IgD-negative memory B cell (primary cell): ENCODE measurements around the gene COMMD8. TPM values are rescaled to one million over a fixed set of nuclear protein-coding genes. Genes with fewer than 3 reads are reported as not detected.

ENCODE experiments used
- H3K27ac Mint-ChIP-seq, 3 donors: one replicate each; pipeline ENCODE4 v1.8.0; 2020 to 2022; ENCODE audit warnings: mild to moderate bottlenecking in 3 of 3, mixed read lengths in 3 of 3, moderate library complexity in 1 of 3
- H3K27me3 Mint-ChIP-seq: one replicate; pipeline ENCODE4 v1.8.0; 2021; ENCODE audit warnings: mixed read lengths
- H3K36me3 Mint-ChIP-seq: one replicate; pipeline ENCODE4 v1.8.0; 2020; ENCODE audit warnings: mild to moderate bottlenecking, mixed read lengths
- H3K4me1 Mint-ChIP-seq, 3 donors: one replicate each; pipeline ENCODE4 v1.8.0; 2020 to 2022; ENCODE audit warnings: mixed read lengths in 3 of 3, mild to moderate bottlenecking in 1 of 3
- H3K4me3 Mint-ChIP-seq, 4 donors: one replicate each; pipeline ENCODE4 v1.8.0; 2020 to 2022; ENCODE audit warnings: mild to moderate bottlenecking in 4 of 4, mixed read lengths in 4 of 4, moderate library complexity in 3 of 4
- H3K9me3 Mint-ChIP-seq, 3 donors: one replicate each; pipeline ENCODE4 v1.8.0; 2020 to 2021; ENCODE audit warnings: mixed read lengths in 3 of 3, mild to moderate bottlenecking in 1 of 3
- polyA plus RNA-seq: library from polyadenylated mRNA; unstranded; fragments of 300-500 nt; fragmentation: Illumina TruSeq; gene quantifications from one replicate; pipeline ENCODE4 v1.2.3, GENCODE V29; 2021

Gene COMMD8
- polyA plus RNA-seq, 1 donor from 2014 or later, result 44.6 TPM

DNA sequence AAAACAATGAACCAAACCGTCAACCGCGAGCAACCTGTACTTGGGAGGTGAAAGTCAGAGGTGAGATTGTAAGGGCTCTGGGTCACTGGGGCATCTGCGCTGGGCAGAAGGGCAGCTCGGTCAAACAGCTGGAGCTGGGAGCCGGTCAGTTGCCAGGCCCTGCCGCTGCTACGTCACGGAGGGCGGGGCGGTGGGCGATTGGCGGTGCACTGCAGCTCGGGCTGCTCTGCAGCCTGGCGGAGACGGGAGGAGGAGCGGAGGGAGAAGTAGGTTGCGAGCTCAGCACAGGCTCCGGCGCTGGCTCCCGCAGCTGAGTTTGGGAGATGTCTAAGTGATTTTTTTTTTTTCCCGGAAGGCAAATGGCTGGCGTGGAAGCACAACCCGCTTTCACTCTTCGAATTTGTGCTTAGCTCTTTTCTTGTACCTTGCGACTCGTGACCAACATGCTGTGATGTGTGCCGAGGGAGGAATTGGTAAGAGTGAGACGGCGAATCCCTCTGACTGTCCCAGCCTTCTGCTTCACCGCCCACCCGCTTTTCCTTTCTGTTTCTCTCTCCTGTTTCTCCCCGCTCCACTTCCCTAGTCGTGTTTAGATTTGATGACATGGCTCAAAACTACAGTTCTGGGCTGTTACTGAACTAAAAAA lies 21.7 kb upstream of the COMMD8 start, which contains the start of gene ATP10D:
ATP10D (plus strand) TSS at position 229 of the 646 bp plus-strand sequence. CDS start 27,266 bp downstream, outside the sequence.
- Mint-ChIP-seq H3K27me3 (no peaks in the 10 kb centered on the region), H3K4me3 (peak within 1 kb of the TSS; percentile 91 to 100 (median 97)), H3K36me3 (peaks cover 3% of the 10 kb centered on the region), H3K4me1 (peaks cover 35 to 46% (median 37%) of the 10 kb centered on the region in 3 donors), H3K9me3 (no peaks in the 10 kb centered on the region), H3K27ac (peak within 1 kb of the TSS; percentile 87 to 95 (median 95))

DNA sequence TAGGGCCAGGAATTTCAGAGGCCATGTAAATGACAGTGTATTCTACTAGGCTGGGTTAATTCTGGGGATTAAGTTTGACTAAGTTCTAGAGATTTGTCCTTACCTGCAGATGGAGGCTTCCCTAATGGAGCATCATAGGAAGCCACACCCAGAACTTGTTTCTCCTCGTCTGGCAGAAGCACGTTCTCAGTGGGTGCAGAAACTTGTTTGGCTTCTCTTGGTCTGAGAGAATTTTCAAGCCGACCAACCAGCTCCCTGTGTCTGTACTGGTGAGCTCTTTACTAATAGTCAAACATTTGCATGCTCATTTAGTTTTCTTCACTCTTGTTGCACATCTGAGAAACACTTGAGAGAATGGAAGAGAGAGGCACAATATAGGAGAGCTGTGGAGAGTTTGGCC lies 20.7 kb upstream of the COMMD8 start:
- Mint-ChIP-seq H3K4me3 (peak overlapping the region; percentile 91 to 100 (median 97)), H3K27me3 (no peaks in the 10 kb centered on the region), H3K36me3 (peaks cover 5% of the 10 kb centered on the region), H3K9me3 (no peaks in the 10 kb centered on the region), H3K27ac (peak overlapping the region; percentile 87 to 95 (median 95)), H3K4me1 (peaks cover 32 to 39% (median 33%) of the 10 kb centered on the region in 3 donors)

DNA sequence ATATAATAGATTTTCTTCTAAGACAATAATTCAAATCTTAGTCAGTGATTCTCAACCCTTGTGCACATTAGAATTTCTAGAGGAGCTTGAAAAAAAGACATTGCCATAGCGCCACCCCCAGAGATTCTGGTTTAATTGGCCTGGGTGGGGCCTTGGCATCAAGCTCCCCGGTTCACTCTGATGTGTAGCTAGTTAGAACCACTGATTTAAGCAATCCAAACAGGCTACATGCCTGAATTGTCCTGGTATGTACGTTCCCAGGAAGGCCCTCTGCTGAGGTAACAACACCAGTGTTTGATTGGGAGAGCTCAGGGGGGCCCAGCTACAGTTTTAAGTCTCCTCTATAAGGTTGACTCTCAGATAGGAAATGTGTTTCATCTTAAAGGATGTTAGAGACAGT lies 20.2 kb upstream of the COMMD8 start:
- no peaks in the 10 kb centered on the region for H3K9me3 Mint-ChIP-seq
- peaks cover 29 to 35% (median 29%) of the 10 kb centered on the region in 3 donors for H3K4me1 Mint-ChIP-seq

DNA sequence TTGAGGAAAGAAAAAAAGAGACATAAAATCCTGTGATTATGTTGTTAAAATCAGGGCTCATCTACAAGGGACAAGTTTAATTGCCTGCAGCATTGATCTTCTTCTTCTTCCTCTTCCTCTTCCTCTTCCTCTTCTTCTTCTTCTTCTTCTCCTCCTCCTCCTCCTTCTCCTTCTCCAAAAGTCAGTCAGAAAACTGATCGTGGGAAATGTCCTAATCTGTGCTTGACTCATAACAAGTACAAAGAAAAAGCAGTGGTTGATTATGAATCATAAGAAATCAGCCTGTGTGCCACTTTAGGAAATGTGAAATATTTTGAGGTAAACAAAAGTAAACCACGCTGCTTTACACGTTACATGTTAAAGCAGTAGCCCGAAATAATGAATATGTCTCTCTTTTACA lies 18.8 kb upstream of the COMMD8 start:
- peaks cover 29 to 34% (median 29%) of the 10 kb centered on the region in 3 donors for H3K4me1 Mint-ChIP-seq

More for the DNA sequence above, 20.2 kb upstream of the COMMD8 start:
- H3K27me3 Mint-ChIP-seq, result no peaks in the 10 kb centered on the region
- H3K36me3 Mint-ChIP-seq, result peaks cover 5% of the 10 kb centered on the region
- H3K4me3 Mint-ChIP-seq, result peak overlapping the region; percentile 91 to 100 (median 97)
- peak overlapping the region; percentile 87 to 95 (median 95) for H3K27ac Mint-ChIP-seq

DNA sequence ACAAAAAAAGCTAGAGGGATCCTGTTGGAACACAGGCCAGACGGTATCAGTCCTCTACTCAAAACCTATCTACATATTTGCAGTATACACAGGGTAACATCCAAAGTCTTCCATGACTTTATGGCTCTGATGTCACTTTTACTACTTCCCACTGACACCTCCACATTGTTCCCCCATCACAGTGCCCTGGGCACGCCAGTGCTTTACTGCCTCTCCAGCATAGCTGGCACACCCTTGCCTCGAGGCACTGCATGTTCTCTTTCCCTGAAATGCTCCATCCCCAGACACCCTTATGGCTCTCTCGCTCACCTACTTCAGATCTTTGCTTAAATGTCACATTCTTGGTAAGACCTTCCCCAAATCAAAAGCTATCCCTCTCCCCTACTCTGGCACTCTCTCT lies 15.3 kb upstream of the COMMD8 start:
- Mint-ChIP-seq H3K4me1 (peaks cover 8 to 14% (median 10%) of the 10 kb centered on the region in 3 donors), H3K4me3 (no peak overlapping the region), H3K27me3 (no peaks in the 10 kb centered on the region), H3K9me3 (no peaks in the 10 kb centered on the region), H3K27ac (no peak overlapping the region), H3K36me3 (peaks cover 5% of the 10 kb centered on the region)

More for the DNA sequence above, 18.8 kb upstream of the COMMD8 start:
- Mint-ChIP-seq H3K27me3 (no peaks in the 10 kb centered on the region), H3K36me3 (peaks cover 5% of the 10 kb centered on the region), H3K27ac (peak overlapping the region in 2 of 3 donors; percentile 6 to 48), H3K9me3 (no peaks in the 10 kb centered on the region), H3K4me3 (peak overlapping the region in 3 of 4 donors; percentile 7 to 34 (median 32))

DNA sequence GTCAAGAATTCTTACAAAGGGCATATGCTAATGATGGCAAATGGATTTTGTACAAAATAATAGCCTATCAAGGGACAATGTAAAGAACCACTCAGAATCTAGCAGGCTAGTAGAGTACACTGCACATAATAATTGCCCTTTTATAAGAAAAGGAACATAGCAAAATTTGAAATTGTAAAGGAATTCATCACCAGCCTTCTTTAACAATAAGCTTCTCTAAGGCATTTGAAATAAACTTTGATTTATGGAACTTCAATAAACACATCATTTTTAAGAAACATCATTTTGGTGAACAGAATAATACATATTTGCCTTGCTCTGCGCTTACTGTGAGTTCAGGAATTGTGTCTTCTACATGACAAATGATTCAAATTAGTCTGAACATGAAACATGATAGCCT lies 11.9 kb upstream of the COMMD8 start:
- no peaks in the 10 kb centered on the region for H3K9me3 Mint-ChIP-seq
- no peak overlapping the region for H3K27ac Mint-ChIP-seq
- H3K36me3 Mint-ChIP-seq, result peaks cover 3% of the 10 kb centered on the region
- H3K27me3 Mint-ChIP-seq, result no peaks in the 10 kb centered on the region
- H3K4me3 Mint-ChIP-seq, result no peak overlapping the region
- H3K4me1 Mint-ChIP-seq, result no peaks in the 10 kb centered on the region

DNA sequence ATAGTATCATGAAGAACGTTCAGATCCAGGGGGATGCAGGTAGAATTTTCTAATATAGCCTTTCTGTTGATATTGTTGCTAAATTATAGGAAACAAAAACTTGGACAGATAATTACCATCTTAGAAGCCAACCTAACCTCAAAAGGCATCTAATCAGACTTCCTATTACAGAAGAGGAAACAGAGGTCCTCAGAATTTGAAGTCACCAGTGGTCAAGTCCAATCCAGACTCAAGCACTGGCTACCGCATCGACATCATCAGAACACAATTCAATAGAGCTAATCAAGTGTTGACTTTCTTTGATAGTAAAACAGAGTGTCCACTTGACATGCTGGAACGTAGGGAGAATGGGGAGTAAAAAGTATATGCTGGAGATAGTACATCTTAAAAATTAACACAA lies 11.3 kb upstream of the COMMD8 start:
- no peaks in the 10 kb centered on the region for H3K9me3 Mint-ChIP-seq
- no peaks in the 10 kb centered on the region for H3K36me3 Mint-ChIP-seq
- no peaks in the 10 kb centered on the region for H3K27me3 Mint-ChIP-seq
- no peaks in the 10 kb centered on the region for H3K4me1 Mint-ChIP-seq
- no peak overlapping the region for H3K27ac Mint-ChIP-seq
- no peak overlapping the region for H3K4me3 Mint-ChIP-seq

DNA sequence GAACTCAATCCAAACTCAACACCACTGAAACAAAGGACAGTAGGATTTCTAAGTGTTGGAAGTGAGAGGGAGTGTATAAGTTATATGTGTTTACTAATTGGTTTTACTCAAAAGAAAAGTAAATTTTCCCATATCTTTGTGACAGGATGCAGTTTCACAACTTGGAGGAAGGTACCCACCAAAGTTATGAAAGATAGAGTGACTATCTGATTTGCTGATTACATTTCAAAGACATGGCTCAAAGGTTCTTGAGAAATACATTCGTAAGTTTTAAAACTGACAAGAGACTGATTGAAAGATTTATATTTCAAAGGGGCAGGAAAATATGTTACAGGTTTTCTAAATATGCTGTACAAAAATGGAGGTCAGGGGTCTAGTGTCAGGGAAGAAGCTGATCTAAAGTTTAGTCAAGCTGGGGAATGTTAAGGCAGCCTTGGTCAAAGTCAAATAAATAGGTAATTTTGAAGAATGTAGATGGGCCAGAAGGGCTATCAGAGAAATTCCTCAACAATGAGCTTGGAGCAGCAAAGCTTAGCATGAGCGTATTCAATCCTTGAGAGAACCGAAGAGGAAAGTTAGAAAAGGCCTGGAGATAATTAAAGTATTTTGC lies 9.7 kb upstream of the COMMD8 start:
- Mint-ChIP-seq H3K27ac (no peak overlapping the region), H3K27me3 (no peaks in the 10 kb centered on the region), H3K4me1 (no peaks in the 10 kb centered on the region), H3K4me3 (no peak overlapping the region), H3K36me3 (no peaks in the 10 kb centered on the region), H3K9me3 (no peaks in the 10 kb centered on the region)

DNA sequence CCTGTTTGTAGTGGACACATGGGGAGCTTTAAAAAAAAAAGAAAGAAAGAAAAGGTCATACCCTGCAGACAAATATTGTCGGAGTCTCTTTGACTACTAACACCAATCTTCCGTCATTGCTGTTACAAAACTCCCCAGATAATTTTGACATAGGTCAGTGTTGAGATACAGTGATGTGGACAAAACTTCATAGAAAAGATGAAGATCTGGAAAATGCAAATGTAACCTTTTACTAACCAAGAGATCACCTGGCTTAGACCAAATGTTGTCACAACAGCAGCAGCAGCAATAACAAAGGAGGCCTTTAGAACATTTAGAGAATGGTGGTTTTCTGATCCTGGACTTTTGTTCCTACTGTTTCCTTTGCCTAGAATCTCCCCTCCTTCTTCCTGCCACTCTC lies 8.1 kb upstream of the COMMD8 start:
- Mint-ChIP-seq H3K27ac (no peak overlapping the region), H3K4me1 (no peaks in the 10 kb centered on the region), H3K36me3 (no peaks in the 10 kb centered on the region), H3K4me3 (no peak overlapping the region), H3K27me3 (no peaks in the 10 kb centered on the region), H3K9me3 (no peaks in the 10 kb centered on the region)

DNA sequence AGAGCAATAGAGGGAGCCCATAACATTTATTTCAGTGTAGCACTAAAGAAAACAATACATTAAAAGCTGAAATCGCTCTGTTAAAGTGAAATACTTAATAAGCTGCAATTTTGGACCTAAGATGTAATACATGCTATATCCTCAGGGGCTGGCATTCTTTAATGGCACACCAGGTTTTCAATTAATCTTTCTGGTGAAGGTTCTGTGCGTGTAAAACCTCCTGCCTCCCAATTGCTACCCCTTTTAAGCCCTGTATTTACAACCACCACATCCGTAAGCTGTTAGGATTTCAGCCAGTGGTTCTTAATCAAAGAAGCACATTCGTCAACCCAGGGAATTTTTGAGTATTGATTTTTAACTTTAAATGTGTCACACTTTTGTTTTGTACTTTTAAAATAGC lies 7.6 kb upstream of the COMMD8 start:
- no peaks in the 10 kb centered on the region for H3K9me3 Mint-ChIP-seq
- H3K4me3 Mint-ChIP-seq, result no peak overlapping the region
- no peaks in the 10 kb centered on the region for H3K36me3 Mint-ChIP-seq

DNA sequence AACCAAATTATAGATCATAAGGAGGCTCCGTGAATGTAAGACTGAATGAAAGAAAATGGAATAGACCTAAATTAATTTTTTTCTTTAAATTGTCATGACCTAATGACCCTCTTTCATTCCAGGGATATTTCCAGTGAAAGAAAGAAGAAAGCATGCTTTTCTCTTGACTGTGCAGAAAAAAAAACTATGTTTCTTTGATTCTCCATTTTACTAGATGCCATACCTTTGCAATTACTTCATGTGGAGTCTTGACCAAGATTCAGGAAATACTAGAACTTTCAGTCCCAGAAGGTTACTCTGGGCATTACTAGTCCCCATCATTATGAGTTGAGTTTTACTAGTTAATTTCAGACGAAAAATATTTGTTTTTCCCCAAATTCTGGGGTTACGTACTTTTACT lies 6.4 kb upstream of the COMMD8 start:
- Mint-ChIP-seq H3K27me3 (no peaks in the 10 kb centered on the region), H3K4me3 (no peak overlapping the region), H3K4me1 (peaks cover 5% of the 10 kb centered on the region in 3 donors), H3K9me3 (no peaks in the 10 kb centered on the region), H3K27ac (no peak overlapping the region), H3K36me3 (no peaks in the 10 kb centered on the region)

More for the DNA sequence above, 7.6 kb upstream of the COMMD8 start:
- Mint-ChIP-seq H3K27me3 (no peaks in the 10 kb centered on the region), H3K4me1 (no peaks in the 10 kb centered on the region), H3K27ac (no peak overlapping the region)

DNA sequence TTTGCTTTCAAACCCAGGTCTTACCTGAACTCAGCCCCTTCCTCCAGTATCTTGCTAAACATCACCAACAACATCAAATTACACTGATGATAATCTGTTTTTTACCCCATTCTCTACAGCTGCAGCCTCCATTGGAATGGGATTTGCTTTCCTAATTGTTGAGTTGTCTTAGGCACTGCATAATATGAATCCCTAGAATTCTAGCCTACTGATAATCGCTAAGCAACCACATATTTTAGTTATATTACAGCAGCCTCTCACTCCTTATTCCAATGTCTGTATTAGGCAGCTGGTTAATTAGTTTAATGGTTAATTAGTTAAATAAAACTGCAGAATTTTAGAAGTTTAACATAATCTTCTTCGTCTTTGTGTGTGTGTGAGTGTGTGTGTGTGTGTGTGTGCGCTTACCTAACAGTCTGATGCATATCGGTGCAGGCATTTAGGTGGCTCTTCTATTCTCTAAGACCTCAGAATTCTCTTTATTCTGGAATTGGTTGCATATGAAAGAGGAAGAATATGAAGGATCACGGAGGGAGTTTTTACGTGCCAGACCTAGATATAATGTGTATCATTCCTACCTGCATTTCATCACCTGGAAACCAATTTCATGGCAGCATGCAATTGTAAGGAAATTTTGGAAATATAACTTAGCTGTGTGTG lies 5.3 kb upstream of the COMMD8 start:
- H3K9me3 Mint-ChIP-seq, result no peaks in the 10 kb centered on the region
- H3K27ac Mint-ChIP-seq, result peak overlapping the region in 1 of 3 donors; percentile 27
- H3K4me1 Mint-ChIP-seq, result peaks cover 10 to 12% (median 10%) of the 10 kb centered on the region in 3 donors
- no peak overlapping the region for H3K4me3 Mint-ChIP-seq
- no peaks in the 10 kb centered on the region for H3K36me3 Mint-ChIP-seq
- no peaks in the 10 kb centered on the region for H3K27me3 Mint-ChIP-seq

DNA sequence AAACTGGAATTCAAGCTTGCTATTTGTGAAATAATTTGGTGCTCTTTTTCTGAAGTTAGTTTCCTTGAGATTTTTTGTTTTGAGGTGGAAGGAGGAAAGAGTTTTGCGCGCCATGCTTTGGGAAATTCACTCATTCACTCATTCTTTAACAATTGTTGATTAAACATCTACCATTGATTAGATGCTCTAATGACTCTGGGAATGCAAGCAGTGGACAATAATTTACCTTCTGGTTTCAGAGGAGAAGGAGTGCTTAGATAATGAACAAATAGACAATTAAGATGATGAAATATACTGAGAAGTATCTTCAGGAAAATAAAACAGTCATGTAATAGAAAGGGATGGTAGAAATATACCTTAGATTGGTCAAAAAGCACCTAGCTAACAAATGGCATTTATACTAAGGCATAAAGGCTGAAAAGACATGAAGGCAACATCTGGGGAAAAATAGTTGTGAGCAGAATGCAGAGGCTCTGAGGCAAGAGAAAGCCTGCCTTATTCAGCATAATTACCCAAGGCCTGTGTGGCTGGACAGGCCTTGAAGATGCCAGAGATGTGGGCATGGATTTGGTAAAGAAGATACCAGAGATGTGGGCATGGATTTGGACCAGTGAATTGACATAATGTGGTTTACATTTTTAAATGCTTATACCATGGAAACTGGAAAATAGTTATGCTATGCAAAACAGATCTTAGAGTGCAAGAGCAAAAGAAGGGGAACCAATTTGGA lies 2.7 kb upstream of the COMMD8 start:
- Mint-ChIP-seq H3K4me1 (peaks cover 19 to 38% (median 27%) of the 10 kb centered on the region in 3 donors), H3K36me3 (no peaks in the 10 kb centered on the region), H3K4me3 (peak overlapping the region in 1 of 4 donors; percentile 41), H3K9me3 (no peaks in the 10 kb centered on the region), H3K27ac (peak overlapping the region in 2 of 3 donors; percentile 3 to 56), H3K27me3 (no peaks in the 10 kb centered on the region)

DNA sequence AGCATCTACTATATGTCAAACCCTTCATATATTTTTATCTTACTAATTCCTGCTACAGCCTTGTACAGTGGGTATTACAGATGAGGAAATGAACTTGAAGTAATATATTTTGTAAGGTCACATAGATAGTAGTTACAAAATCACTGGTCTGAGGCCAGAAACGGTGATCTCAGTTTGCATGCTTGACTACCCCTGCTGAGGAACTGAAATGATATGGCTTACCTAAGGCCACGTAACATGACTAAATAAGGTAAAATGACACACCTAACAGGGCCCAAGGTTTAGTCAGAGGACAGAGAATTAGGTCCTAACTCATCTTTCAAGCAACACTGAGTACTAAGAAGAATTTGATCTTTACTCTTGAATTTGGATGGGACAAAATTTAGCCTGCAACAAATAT lies 1.5 kb upstream of the COMMD8 start:
- no peaks in the 10 kb centered on the region for H3K36me3 Mint-ChIP-seq
- peak overlapping the region in 2 of 4 donors; percentile 15 to 25 for H3K4me3 Mint-ChIP-seq
- peak overlapping the region; percentile 30 to 46 (median 40) for H3K27ac Mint-ChIP-seq
- peaks cover 26 to 42% (median 35%) of the 10 kb centered on the region in 3 donors for H3K4me1 Mint-ChIP-seq
- H3K9me3 Mint-ChIP-seq, result no peaks in the 10 kb centered on the region
- no peaks in the 10 kb centered on the region for H3K27me3 Mint-ChIP-seq

DNA sequence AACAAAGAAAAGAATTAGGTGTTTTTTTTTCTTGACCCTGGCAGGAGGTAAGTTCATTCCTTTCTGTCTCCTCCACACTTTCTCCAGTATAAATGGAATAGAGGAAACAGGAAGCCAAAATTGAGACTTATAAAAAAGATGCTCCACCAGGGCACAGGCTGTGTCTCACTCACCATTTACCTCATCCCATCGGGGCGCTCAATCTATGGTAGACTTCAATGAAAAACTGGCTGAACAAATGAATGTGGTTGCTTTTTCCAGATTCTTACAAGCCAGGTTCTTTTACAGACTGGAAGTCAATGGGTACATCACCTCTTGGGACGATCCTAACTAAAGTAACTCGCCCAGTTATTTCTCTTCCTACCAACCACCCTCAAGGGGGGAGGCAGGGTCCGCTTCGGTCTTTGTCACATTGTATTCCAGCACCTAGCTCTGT lies 685 bp downstream of the COMMD8 start:
- H3K27me3 Mint-ChIP-seq, result no peaks in the 10 kb centered on the region

More for the DNA sequence above, 685 bp downstream of the COMMD8 start:
- peak overlapping the region; percentile 90 to 96 (median 94) for H3K4me3 Mint-ChIP-seq
- H3K36me3 Mint-ChIP-seq, result no peaks in the 10 kb centered on the region
- peak overlapping the region; percentile 93 to 97 (median 94) for H3K27ac Mint-ChIP-seq
- no peaks in the 10 kb centered on the region for H3K9me3 Mint-ChIP-seq
- H3K4me1 Mint-ChIP-seq, result peaks cover 31 to 56% (median 35%) of the 10 kb centered on the region in 3 donors
